Mesodermal cell (in vitro differentiated cells): ENCODE data around the gene FGF10.

Experiments used
- H3K27ac ChIP-seq: 2 replicates; pipeline ENCODE4 v1.7.0; 2013; ENCODE audit warnings: mild to moderate bottlenecking, low read depth, low read length, moderate library complexity; ENCODE audit not compliant: severe bottlenecking
- H3K36me3 ChIP-seq: 2 replicates; pipeline ENCODE4 v1.7.1; 2013; ENCODE audit warnings: mild to moderate bottlenecking, low read length, moderate library complexity; ENCODE audit not compliant: control insufficient read depth, insufficient read depth
- H3K4me1 ChIP-seq: one replicate; pipeline ENCODE4 v1.7.1; 2013; ENCODE audit warnings: mild to moderate bottlenecking, low read length; ENCODE audit not compliant: insufficient read depth, control insufficient read depth, poor library complexity, severe bottlenecking
- H3K4me3 ChIP-seq: 2 replicates; pipeline ENCODE4 v1.7.0; 2013; ENCODE audit warnings: low read length, control low read depth, mild to moderate bottlenecking; ENCODE audit not compliant: insufficient read depth, poor library complexity, severe bottlenecking; ENCODE audit errors: extremely low read depth
- H3K9me3 ChIP-seq: 2 replicates; pipeline ENCODE4 v1.7.1; 2013; ENCODE audit warnings: mild to moderate bottlenecking, low read length, moderate library complexity; ENCODE audit not compliant: control insufficient read depth
- WGBS, 2 experiments: methylation state at CpG; one replicate each; pipeline ENCODE4 v1.1.5; 2013; ENCODE audit warnings: missing lambda C conversion rate in 2 of 2; ENCODE audit not compliant: insufficient coverage in 2 of 2; 5-methylcytosine and 5-hydroxymethylcytosine counted together

The FGF10 gene

DNA sequence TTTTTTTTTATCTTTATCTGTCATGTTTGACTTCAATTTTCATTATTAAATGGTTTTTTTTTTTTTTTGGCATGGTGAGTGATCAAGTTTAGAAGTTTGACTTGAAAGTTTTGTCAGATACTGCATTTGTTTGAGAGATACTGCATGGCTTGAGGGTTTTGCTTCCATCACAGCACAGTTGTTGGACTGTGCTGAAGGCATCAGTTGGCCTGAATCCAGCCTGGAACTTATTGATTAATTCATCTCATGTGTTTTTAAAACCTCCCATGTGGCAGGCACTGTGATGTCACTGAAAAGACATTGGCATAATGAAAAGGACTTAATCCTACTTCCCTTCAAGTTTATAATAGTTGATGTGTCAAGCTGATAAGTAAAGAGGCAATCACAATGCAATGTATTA is 128.4 kb downstream of the FGF10 start:
- Histone ChIP-seq H3K4me1 (no peaks in the 10 kb centered on the region), H3K36me3 (no peaks in the 10 kb centered on the region), H3K4me3 (no peak overlapping the region), H3K9me3 (no peaks in the 10 kb centered on the region), H3K27ac (no peak overlapping the region)

GRCh38 chr5:44257653-44258365 is 131.4 kb downstream of the FGF10 start:
- WGBS, 2 experiments = 90 to 100% methylated on average over 1 to 3 of the region's 4 CpGs
- H3K4me1 ChIP-seq = no peaks in the 10 kb centered on the region
- H3K36me3 ChIP-seq = no peaks in the 10 kb centered on the region
- H3K9me3 ChIP-seq = no peaks in the 10 kb centered on the region
- H3K4me3 ChIP-seq = no peak overlapping the region
- no peak overlapping the region for H3K27ac ChIP-seq

- no peaks in the 10 kb centered on the region for H3K9me3 ChIP-seq
- no peak overlapping the region for H3K4me3 ChIP-seq
- H3K27ac ChIP-seq = no peak overlapping the region
- 76 to 100% methylated on average over 1 to 2 of the region's 3 CpGs for WGBS, 2 experiments
- H3K36me3 ChIP-seq = no peaks in the 10 kb centered on the region
- no peaks in the 10 kb centered on the region for H3K4me1 ChIP-seq
These were observed 132.0 kb downstream of the FGF10 start for GRCh38 chr5:44257221-44257620.
